ENCODE data around the gene GAPDHS. TPM values are rescaled to one million over a fixed set of nuclear protein-coding genes. Genes with fewer than 3 reads are reported as not detected.
A peak's percentile ranks its signal among the peaks of the same experiment; 100 is the strongest.

Gene GAPDHS
- total and polyA plus RNA-seq, 2 of the 4 experiments (the other 2 are of a cell fraction) = not detected

DNA sequence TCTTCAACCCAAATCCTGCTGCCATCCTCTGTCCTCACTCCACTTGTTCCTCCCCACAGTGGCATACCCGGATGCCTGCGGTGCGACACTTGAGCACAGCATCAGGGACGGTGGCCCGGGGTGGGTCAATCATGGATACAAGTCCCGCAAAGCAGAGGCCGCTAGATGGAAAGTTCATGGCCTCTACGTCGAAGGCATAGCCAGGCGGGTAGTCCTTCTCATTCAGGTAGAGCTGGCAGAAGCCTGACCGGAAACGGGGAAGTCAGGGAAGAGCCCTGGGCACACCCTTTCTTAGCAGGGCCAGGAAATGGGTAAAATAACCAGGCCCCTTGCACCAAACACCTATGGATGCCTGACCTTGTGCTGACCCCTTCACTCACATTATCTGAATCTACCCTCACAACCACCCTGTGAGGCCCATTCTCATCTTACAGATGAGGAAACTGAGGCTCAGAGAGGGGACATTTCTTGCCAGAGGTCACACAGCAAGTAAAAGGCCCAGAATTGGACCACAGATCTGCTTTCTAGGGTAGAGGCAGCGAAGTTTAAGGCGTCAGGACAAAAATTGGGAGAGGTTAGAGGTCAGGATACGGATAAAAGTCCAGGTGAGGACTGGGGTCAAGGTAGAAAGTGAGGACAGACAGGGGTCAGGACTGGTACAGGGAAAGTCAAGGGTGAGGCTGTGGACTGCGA, 23.7 kb downstream of the GAPDHS start:
- H2BK15ac ChIP-seq (ENCODE audit: low read depth, low read length) = no peak overlapping the region
- in situ Hi-C loops (cut with MboI; ENCODE audit: low sequenced_read_pairs) = no loop called here
- H2BK20ac ChIP-seq (ENCODE audit: low read depth, low read length) = no peak overlapping the region
- H4K20me1 ChIP-seq (ENCODE audit: insufficient read depth, low read length) = no peaks in the 10 kb centered on the region
- no peak overlapping the region; the same call in 1 of the 2 replicates for H3K4me2 ChIP-seq (ENCODE audit: low read depth, low read length)
- ChIA-PET CTCF (interaction anchor here (1.6 kb wide), 1 partner anchor 9 kb away, joined by 6 read pairs; no protein-coding TSS in a partner anchor), POLR2A (ENCODE audit: unreplicated experiment) (no interaction called here)
- no peak for ATAC-seq (ENCODE audit: low read depth)
- DNase-seq = no peak
- 71% methylated on average over 9 of the region's 16 CpGs; no CpG with 5 or more reads in 1 of the 2 experiments for WGBS, 2 experiments (ENCODE audit: extremely low coverage in 2 of 2, insufficient read length in 1 of 2)
- H2BK120ac ChIP-seq (ENCODE audit: low read depth, low read length) = no peak overlapping the region
- H3K79me1 ChIP-seq (ENCODE audit: low read depth in 1 of 2, low read length in 2 of 2) = no peaks in the 10 kb centered on the region
- no peak overlapping the region for H3K56ac ChIP-seq (ENCODE audit: extremely low read depth, insufficient read depth, low read length)
- no peak overlapping the region for H4K8ac ChIP-seq (ENCODE audit: low read depth in 2 of 2, low read length in 2 of 2)
- H3K9me1 ChIP-seq (ENCODE audit: insufficient read depth, low read length) = 0 out of 2 replicates have a peak, but pooled peaks cover 3% of the 10 kb centered on the region
- H2AFZ ChIP-seq (replicated peaks; ENCODE audit: low read length, poor library complexity) = peak overlapping the region; percentile 87
- H3K36me3 ChIP-seq (ENCODE audit: control insufficient read depth, insufficient read depth, low read length) = no peaks in the 10 kb centered on the region
- H2AK5ac ChIP-seq (ENCODE audit: low read depth, low read length) = no peak overlapping the region
- no peak overlapping the region for H3K14ac ChIP-seq (replicated peaks; ENCODE audit: low read depth, low read length)
- intact Hi-C loops (cut with micrococcal nuclease) = no loop called here
- dilution Hi-C loops (cut with HindIII; ENCODE audit: low sequenced_read_pairs, unreplicated experiment) = no loop called here
- TF ChIP-seq NFE2L2 (IDR thresholded peaks at IDR 0.05; ENCODE audit: low read depth, low read length) = no peak
- TF ChIP-seq FOS (IDR thresholded peaks at IDR 0.05; ENCODE audit: low read depth, low read length) = no peak
- no peak for TF ChIP-seq MAFK (IDR thresholded peaks at IDR 0.05; ENCODE audit: low read depth, low read length)
- TF ChIP-seq, protein P1, sequence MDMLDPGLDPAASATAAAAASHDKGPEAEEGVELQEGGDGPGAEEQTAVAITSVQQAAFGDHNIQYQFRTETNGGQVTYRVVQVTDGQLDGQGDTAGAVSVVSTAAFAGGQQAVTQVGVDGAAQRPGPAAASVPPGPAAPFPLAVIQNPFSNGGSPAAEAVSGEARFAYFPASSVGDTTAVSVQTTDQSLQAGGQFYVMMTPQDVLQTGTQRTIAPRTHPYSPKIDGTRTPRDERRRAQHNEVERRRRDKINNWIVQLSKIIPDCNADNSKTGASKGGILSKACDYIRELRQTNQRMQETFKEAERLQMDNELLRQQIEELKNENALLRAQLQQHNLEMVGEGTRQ (IDR thresholded peaks at IDR 0.05; ENCODE audit: low read depth, low read length) = no peak
- no peak for TF ChIP-seq MAZ (IDR thresholded peaks at IDR 0.05; ENCODE audit: borderline replicate concordance, low read depth, low read length)
- no peak for TF ChIP-seq BHLHE40 (IDR thresholded peaks at IDR 0.05; ENCODE audit: low read depth, low read length)
- TF ChIP-seq RAD21 (IDR thresholded peaks at IDR 0.05; ENCODE audit: low read length) = no peak
- TF ChIP-seq RCOR1 (IDR thresholded peaks at IDR 0.05; ENCODE audit: insufficient replicate concordance, low read length) = no peak
- TF ChIP-seq RFX5 (IDR thresholded peaks at IDR 0.05; ENCODE audit: low read depth, low read length) = no peak
- TF ChIP-seq CEBPB (IDR thresholded peaks at IDR 0.05; ENCODE audit: low read depth, low read length) = no peak
- H3K9me3 ChIP-seq (ENCODE audit: control insufficient read depth, insufficient read depth, low read length) = no peaks in the 10 kb centered on the region
- peaks cover 48% of the 10 kb centered on the region for H3K27me3 ChIP-seq (ENCODE audit: control insufficient read depth, insufficient read depth, low read length)
- H2BK5ac ChIP-seq (ENCODE audit: low read depth, low read length, poor library complexity, severe bottlenecking) = no peak overlapping the region
- no peak overlapping the region for H3K4ac ChIP-seq (ENCODE audit: low read depth, low read length)
- no TSS peak for BruUV-seq (replicated peaks)
- H4K5ac ChIP-seq (ENCODE audit: low read depth, low read length) = no peak overlapping the region
- no peak overlapping the region for H3K18ac ChIP-seq (ENCODE audit: low read depth, low read length)
- H3K9ac ChIP-seq (ENCODE audit: low read depth, low read length) = no peak overlapping the region
- H3K4me3 ChIP-seq (ENCODE audit: insufficient read depth, low read depth, low read length) = no peak overlapping the region
- H2AK9ac ChIP-seq (replicated peaks; ENCODE audit: low read depth, low read length, poor library complexity) = peak overlapping the region; percentile 75
- no peaks in the 10 kb centered on the region for H3K4me1 ChIP-seq (ENCODE audit: control insufficient read depth, insufficient read depth, low read length)
- no peak overlapping the region for H3K23ac ChIP-seq (ENCODE audit: low read depth, low read length)
- H3K27ac ChIP-seq (ENCODE audit: insufficient read depth, low read length) = no peak overlapping the region
- no peak overlapping the region for H4K91ac ChIP-seq (ENCODE audit: insufficient read depth, low read depth, low read length)
